GM12872 (cell line): ENCODE results near the gene PLIN5.
A peak's percentile ranks its signal among the peaks of the same experiment; 100 is the strongest.

Source experiments
- TF ChIP-seq, protein P1 (sequence below): IDR thresholded peaks from 3 replicates; pipeline ENCODE4 v1.5.1; 2011; ENCODE audit warnings: low read depth, mild to moderate bottlenecking, low read length, moderate library complexity; ENCODE audit not compliant: insufficient read depth

PLIN5 gene

DNA sequence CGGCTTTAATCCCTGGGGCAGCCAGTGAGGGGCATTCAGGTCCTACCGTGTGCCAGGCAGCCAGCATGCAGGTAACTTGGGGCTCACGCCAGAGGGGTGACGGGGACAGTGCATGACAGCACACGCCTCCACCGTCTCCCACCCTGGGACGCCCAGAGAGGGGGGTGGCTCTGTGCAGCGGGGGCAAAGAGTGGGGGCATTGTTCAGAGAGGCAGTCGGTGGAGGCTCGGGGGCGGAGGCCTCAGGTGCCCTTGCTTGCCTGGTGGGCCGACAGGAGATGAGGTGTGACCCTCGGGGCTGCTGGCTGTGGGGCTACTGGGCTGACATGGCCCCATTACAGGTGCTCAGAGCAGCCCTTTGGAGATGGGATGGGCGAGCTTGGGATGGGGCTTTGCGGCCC is 35.2 kb downstream of the PLIN5 start:
- TF ChIP-seq, protein P1, sequence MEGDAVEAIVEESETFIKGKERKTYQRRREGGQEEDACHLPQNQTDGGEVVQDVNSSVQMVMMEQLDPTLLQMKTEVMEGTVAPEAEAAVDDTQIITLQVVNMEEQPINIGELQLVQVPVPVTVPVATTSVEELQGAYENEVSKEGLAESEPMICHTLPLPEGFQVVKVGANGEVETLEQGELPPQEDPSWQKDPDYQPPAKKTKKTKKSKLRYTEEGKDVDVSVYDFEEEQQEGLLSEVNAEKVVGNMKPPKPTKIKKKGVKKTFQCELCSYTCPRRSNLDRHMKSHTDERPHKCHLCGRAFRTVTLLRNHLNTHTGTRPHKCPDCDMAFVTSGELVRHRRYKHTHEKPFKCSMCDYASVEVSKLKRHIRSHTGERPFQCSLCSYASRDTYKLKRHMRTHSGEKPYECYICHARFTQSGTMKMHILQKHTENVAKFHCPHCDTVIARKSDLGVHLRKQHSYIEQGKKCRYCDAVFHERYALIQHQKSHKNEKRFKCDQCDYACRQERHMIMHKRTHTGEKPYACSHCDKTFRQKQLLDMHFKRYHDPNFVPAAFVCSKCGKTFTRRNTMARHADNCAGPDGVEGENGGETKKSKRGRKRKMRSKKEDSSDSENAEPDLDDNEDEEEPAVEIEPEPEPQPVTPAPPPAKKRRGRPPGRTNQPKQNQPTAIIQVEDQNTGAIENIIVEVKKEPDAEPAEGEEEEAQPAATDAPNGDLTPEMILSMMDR, result no peak

DNA sequence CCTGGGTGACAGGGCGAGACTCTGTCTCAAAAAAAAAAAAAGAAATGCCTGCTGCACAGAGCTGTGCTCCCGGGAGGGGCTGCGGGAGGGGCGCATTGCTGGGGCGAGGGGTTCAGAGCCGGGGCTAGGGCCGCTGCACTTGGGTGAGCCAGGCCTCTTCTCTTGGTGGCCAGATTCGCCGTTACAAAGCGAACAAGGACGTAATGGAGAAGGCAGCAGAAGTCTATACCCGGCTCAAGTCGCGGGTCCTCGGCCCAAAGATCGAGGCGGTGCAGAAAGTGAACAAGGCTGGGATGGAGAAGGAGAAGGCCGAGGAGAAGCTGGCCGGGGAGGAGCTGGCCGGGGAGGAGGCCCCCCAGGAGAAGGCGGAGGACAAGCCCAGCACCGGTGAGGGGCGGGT is 35.7 kb downstream of the PLIN5 start:
- TF ChIP-seq, protein P1, result no peak

DNA sequence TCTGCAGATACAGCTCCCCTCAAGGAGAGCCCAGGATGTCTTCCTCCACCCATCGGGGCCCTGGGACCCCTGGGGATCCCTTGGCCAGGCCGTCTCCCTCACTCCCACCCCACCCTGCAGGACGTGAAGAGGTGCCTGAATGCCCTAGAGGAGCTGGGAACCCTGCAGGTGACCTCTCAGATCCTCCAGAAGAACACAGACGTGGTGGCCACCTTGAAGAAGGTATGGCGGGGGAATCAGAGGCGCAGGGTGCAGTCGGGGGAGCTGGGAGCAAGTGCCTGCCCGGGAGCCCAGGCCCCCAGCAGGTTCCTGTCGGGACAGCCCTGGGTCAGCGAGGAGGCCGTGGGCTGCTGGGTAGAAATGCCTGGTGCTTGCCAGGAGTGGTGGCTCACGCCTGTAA is 36.3 kb downstream of the PLIN5 start:
- TF ChIP-seq, protein P1, result no peak

DNA sequence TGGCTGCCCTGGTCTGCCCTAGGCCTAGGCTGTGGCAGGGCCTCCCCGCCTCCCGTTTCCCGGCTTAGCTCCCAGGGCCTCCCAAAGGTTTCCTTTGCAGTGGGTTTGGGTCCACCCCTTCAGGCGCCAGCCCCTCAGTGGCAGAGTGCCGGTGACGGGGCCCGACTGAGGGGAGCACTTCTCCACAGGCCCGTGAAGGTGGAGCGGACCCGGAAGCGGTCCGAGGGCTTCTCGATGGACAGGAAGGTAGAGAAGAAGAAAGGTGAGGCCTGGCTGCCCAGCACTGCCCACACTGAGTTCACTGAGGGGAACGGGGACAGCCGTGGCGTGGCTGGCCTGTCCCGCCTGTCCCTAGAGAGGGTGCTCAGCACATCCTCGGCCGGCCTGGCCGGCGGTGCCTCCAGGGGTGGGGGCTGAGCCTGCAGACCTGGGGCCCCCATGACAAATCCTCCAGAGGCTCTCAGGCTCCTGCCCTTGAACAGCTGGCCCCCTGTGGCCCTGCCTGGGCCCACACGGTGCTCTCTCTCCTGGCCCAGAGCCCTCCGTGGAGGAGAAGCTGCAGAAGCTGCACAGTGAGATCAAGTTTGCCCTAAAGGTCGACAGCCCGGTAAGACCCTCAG is 37.1 kb downstream of the PLIN5 start:
- TF ChIP-seq, protein P1, result no peak

DNA sequence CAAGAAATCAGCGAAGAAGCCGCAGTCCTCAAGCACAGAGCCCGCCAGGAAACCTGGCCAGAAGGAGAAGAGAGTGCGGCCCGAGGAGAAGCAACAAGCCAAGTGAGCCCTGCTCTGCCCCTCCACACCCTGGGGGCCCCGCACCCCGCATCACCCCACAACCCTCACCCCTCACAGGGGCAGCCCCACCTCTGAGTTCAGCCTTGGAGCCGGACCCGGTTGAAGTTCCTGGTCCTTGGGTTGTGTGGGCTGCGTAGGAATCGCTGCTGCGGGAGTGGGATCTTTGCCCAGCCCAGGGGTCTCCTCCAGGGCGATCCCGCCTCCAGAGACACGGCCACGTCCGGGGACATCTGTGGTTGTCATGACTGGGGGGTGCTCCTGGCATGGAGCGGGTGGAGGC is 38.7 kb downstream of the PLIN5 start:
- TF ChIP-seq, protein P1, result no peak

DNA sequence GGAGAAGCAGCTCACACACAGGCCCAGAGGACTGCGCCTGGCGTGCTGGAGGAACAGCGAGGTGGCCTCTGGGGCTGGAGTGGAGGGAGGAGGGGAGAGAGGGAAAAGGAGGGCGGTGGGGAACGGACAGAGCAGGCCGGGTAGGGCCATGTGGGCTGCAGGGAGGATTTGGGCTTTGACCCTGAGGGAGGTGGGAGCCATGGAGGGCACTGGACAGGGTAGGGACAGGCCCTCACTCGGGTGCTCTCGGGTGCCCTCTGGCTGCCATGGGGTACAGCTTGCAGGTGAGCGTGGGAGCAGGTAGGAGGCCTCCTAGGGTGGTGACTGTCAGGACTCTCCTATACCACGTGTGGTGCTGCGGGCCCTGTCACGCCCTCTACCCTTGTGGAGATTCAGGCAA is 39.6 kb downstream of the PLIN5 start:
- TF ChIP-seq, protein P1, result 0 out of 3 replicates have a peak, but pooled peaks have one; percentile 17

DNA sequence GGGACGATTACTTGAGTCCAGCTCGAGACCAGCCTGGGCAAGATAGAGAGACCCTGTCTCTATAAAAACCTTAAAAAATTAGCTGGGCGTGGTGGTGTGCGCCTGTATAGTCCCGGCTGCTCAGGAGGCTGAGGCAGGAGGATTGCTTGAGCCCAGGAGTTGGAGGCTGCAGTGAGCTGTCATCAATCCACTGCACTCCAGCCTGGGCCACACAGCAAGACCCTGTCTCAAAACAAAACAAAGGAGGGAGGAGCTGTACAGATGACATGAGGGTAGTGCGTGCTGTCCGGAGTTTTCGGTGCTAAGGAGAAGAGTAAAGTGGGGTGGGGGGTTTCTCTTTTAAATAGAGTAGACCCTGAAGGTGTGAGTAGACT is 40.3 kb downstream of the PLIN5 start:
- TF ChIP-seq, protein P1, result no peak
